Stimulated activated CD4-positive, alpha-beta T cell treated with anti-CD3 and anti-CD28 coated beads, Interleukin-4, amount 100 ng/mL, for 4 hours (primary cell): Measurements from ENCODE around the gene IFI44L.

Experiments
- DNase-seq, 2 experiments: peaks; one replicate each; pipeline ENCODE4 v3.0.0-alpha.2; 2020

IFI44L gene

GRCh38 chr1:78645723-78646122, 25.5 kb downstream of the IFI44L start:
- DNase-seq: no peak

DNA sequence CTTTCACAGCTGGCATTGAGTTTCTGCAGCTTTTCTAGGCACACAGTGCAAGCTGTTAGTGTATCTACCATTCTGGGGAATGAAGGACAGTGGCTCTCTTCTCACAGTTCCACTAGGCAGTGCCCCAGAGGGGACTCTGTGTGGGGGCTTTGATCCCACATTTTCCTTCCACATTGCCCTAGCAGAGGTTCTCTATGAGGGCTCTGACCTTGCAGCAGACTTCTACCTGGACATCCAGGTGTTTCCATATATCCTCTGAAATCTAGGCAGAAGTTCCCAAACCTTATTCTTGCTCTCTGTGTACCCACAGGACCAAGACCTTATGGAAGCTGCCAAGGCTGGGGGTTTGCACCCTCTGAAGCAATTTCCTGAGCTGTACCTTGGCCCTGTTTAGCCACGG, 27.0 kb downstream of the IFI44L start:
- DNase-seq: no peak

DNA sequence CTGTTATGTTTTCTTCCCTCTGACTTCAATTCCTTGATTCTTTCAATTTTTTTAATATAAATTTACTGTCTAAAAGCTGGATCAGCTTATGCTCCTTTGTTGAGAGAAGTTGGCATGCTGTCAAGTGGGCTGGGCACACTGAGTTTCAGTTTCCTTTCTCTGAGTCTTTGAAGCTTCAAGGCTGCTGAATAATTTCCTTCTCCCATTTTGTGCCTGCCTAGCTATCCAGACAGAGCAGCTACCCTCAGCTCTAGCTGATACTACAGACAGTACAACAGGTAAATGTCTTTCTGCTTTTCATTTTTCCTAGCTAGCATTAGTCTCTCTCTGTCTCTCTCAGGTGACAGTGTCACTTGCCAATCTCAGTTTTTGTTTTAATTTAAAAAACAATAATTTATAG, 29.4 kb downstream of the IFI44L start, which contains the start of gene IFI44:
TSS of gene IFI44 (plus strand) at position 204 of the 400 bp plus-strand sequence. CDS start 365 bp downstream, outside the sequence.
- DNase-seq: peak; percentile 53 to 77

GRCh38 chr1:78650114-78650660, 29.9 kb downstream of the IFI44L start:
- no peak for DNase-seq

- DNase-seq: peak in 1 of 2 experiments; percentile 12
Measured at GRCh38 chr1:78651241-78651640, 31.0 kb downstream of the IFI44L start.

DNA sequence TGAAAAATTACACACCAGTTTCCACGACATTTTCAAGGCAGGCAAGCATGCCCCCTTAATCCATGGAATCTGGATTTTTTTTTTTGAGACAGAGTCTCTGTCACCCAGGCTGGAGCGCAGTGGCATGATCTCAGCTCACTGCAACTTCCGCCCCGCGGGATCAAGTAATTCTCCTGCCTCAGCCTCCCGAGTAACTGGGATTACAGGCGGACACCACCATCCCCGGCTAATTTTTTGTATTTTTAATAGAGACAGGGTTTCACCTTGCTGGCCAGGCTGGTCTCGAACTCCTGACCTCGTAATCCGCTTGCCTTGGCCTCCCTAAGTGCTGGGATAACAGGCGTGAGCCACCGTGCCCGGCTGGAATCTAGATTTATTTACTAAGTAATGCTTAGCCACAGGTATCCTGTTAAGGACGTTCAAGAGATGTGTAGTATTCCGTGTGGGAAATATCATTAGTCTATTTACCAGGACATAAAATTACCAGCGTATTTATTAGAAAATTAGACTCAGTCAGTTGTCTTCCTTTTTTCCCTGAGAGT, 31.8 kb downstream of the IFI44L start:
- no peak for DNase-seq

- no peak for DNase-seq
Measured at GRCh38 chr1:78658901-78659300, 38.7 kb downstream of the IFI44L start.

DNA sequence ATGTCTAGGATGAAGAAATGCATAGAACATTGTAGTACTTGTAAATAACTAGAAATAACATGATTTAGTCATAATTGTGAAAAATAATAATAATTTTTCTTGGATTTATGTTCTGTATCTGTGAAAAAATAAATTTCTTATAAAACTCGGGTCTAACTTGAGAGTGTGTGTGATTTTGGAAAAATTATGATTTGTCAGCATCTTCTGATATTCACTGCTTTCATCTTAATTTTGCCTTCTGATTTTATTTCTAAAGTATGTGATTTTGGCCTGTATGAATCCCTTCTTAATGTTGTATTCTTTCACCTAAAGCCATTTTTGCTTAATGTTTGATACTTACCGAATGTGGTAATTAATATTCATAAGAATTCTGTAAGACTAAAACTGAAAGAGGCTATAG, 43.7 kb downstream of the IFI44L start:
- no peak for DNase-seq

DNA sequence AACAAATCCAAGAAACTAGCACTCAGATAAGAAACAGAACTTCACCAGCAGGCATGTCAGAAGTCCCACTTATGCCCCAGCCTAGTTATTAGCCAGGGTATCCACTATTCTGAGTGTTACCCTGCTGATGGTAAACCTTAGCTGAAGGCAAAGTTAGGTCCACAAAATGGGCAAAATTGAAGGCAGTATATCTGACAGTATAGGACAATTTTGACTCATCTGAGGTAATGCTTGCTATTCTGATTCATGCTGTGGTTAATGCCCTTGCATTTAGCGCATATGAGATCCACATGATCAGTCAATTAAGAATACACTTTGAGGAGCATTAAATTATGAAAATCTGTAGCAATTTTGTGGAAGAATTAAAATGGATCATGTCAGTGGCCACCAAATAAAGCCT, 44.5 kb downstream of the IFI44L start:
- DNase-seq: no peak

DNA sequence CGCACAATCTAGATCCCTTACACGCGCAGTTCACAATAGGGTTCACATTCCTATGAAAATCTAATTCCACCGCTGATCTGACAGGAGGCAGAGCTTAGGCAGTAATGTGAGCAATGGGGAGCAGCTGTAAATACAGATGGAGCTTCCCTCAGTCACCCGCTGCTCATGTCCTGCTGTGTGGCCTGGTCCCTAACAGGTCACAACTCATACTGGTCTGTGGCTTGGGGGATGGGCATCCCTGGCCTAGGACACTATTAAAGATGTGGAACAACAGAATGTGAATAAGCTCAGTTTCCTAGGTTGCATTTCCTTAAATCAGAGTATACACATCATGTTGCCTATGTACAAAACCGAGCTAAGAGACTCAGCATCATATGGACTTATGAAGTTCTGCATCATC, 45.6 kb downstream of the IFI44L start:
- DNase-seq: no peak

- no peak for DNase-seq
Measured at GRCh38 chr1:78667939-78668338, 47.7 kb downstream of the IFI44L start.

- DNase-seq: no peak
Measured at GRCh38 chr1:78668427-78668826, 48.2 kb downstream of the IFI44L start.

- DNase-seq: no peak
Measured at GRCh38 chr1:78672428-78672827, 52.2 kb downstream of the IFI44L start.

- DNase-seq: peak in 1 of 2 experiments; percentile 9
Measured at GRCh38 chr1:78673120-78673519, 52.9 kb downstream of the IFI44L start.

GRCh38 chr1:78676347-78676982, 56.2 kb downstream of the IFI44L start:
- peak; percentile 11 to 28 for DNase-seq

- no peak for DNase-seq
Measured at GRCh38 chr1:78676993-78677392, 56.7 kb downstream of the IFI44L start.

- DNase-seq: no peak
Measured at GRCh38 chr1:78677788-78678187, 57.5 kb downstream of the IFI44L start.

GRCh38 chr1:78678324-78678723, 58.1 kb downstream of the IFI44L start:
- no peak for DNase-seq

DNA sequence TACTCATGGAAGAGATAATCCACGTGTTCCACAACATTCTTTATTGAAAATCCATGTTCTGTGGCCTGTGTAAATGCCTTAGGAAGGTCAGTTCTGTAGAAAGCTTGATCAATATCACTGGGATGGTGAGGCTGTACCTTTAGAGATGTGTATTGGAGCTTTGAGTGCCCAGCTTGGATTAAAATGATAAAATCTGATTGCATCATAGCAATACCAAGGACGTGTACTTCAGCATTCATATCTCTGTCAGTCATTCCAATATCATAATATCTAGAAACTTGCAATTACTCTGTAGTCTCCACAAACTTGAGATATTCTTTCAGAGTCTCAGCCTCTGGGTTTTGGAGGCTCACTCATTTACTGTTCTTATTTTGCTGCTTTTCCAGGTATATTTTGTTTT, 61.0 kb downstream of the IFI44L start:
- DNase-seq: no peak

DNA sequence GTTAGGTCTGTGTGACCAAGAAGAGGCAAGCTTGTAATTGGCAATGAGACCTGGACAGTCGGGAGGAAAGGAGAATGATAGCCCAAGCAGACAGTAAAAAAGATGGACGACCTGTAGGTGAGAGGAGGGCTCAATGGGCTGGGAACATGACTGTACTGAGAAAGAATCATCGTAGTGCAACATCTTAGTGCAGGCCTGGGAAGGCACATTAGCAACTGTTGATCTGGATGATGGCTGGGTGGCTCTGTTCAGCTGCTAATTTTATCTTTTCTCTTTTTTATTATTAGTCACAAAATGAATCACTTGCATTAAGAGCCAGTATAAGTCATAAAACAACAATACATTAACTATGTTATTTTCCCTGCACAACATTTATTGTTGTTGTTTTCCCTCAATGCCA, 62.2 kb downstream of the IFI44L start:
- no peak for DNase-seq

DNA sequence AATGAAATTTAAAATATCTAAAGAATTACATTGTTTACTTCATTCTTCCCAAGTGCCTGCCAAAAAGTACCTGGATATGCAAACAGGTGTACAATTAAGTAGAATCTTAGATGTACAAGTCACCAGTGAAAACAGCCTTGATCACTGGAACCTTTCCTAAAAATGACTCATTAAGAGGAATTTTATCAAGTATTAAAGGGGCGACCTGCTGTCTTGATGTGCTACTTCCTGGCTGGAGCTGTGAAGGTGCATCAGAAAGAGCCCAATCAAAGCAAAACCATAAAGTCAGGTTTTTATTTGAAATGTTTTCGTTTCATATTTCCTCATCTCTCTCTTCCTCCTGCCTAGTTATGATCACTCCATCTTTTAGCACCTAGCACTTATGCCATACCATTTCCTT, 62.8 kb downstream of the IFI44L start:
- DNase-seq: no peak

- no peak for DNase-seq
Measured at GRCh38 chr1:78687315-78687714, 67.1 kb downstream of the IFI44L start.

DNA sequence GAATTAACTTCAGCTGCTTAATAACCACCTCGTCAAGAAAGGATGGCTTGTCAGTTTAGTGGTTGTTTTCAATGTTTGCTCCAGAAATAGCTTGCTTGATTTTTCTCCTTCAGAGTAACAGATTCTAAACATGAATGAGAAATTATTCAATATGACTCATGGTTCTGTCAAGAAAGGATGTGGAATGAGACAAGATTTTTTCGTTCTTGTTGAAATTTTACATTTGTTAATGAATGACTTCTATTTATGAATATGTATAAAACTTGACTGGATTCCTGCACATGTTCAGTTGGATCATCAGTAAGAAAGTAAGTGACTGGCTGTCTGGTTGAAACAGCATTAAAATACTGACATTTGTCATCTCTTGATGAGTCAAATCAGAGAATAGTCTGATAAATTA, 67.7 kb downstream of the IFI44L start:
- no peak for DNase-seq

DNA sequence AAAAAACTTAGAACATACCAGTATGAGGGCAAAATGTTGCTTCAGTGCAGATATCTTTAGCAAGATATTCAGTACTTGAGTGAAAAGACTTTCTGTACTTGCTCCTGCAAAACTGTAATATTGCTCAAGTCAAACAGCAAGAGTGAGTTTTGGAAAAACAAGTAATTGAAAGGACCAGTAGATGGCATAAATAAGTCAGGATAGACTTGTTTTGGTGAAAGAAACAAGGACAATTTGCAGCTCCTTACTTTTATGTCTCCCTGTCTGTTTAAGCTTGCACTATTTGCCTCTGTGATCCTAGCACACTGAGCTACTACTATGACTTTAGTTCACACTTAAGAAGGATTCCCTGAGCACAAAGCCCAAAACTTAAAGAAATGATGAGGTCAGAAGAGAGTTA, 68.4 kb downstream of the IFI44L start:
- DNase-seq: no peak

- no peak for DNase-seq
Measured at GRCh38 chr1:78690516-78690915, 70.3 kb downstream of the IFI44L start.
